HUES6 (cell line): ENCODE measurements around the gene ZC3H18.

Source experiments
- H3K27ac ChIP-seq: 2 replicates; pipeline ENCODE4 v1.7.0; 2013; ENCODE audit warnings: low read depth, mild to moderate bottlenecking, low read length, inconsistent platforms
- H3K27me3 ChIP-seq: 2 replicates; pipeline ENCODE4 v1.6.1; 2013; ENCODE audit warnings: low read length; ENCODE audit not compliant: control insufficient read depth, insufficient read depth
- H3K36me3 ChIP-seq: 2 replicates; pipeline ENCODE4 v1.6.1; 2013; ENCODE audit warnings: low read length; ENCODE audit not compliant: control insufficient read depth, insufficient read depth
- H3K4me1 ChIP-seq: 2 replicates; pipeline ENCODE4 v1.6.1; 2013; ENCODE audit warnings: low read length; ENCODE audit not compliant: control insufficient read depth, insufficient read depth
- H3K4me3 ChIP-seq: 2 replicates; pipeline ENCODE4 v1.5.1; 2013; ENCODE audit warnings: low read depth, low read length
- H3K9ac ChIP-seq: one replicate; pipeline ENCODE4 v1.6.1; 2013; ENCODE audit warnings: mild to moderate bottlenecking, low read length
- H3K9me3 ChIP-seq: 2 replicates; pipeline ENCODE4 v1.6.1; 2013; ENCODE audit warnings: low read depth, low read length; ENCODE audit not compliant: control insufficient read depth, insufficient read depth

The ZC3H18 gene

GRCh38 chr16:88570691-88571092, 489 bp downstream of the ZC3H18 start:
- Histone ChIP-seq H3K27me3 (no peaks in the 10 kb centered on the region), H3K36me3 (peaks cover 22% of the 10 kb centered on the region), H3K9ac (peak overlapping the region; percentile 81), H3K27ac (no peak overlapping the region), H3K4me1 (peaks cover 8% of the 10 kb centered on the region; the same call in 1 of the 2 replicates), H3K4me3 (peak overlapping the region; percentile 78), H3K9me3 (no peaks in the 10 kb centered on the region)

- Histone ChIP-seq H3K9me3 (no peaks in the 10 kb centered on the region), H3K27ac (no peak overlapping the region), H3K36me3 (peaks cover 64% of the 10 kb centered on the region), H3K9ac (no peak overlapping the region), H3K4me1 (peaks cover 5% of the 10 kb centered on the region; the same call in 1 of the 2 replicates), H3K4me3 (no peak overlapping the region), H3K27me3 (no peaks in the 10 kb centered on the region)
These were observed 5.0 kb downstream of the ZC3H18 start for GRCh38 chr16:88575251-88575650.

- peaks cover 73% of the 10 kb centered on the region for H3K36me3 ChIP-seq
- H3K9ac ChIP-seq: no peak overlapping the region
- no peaks in the 10 kb centered on the region for H3K27me3 ChIP-seq
- H3K4me1 ChIP-seq: peaks cover 4% of the 10 kb centered on the region; the same call in 1 of the 2 replicates
- no peak overlapping the region for H3K4me3 ChIP-seq
- H3K27ac ChIP-seq: no peak overlapping the region
- no peaks in the 10 kb centered on the region for H3K9me3 ChIP-seq
These were observed 6.1 kb downstream of the ZC3H18 start for GRCh38 chr16:88576307-88576706.

- Histone ChIP-seq H3K27me3 (no peaks in the 10 kb centered on the region), H3K9ac (no peak overlapping the region), H3K36me3 (peaks cover 80% of the 10 kb centered on the region), H3K4me1 (no peaks in the 10 kb centered on the region), H3K9me3 (no peaks in the 10 kb centered on the region), H3K27ac (no peak overlapping the region), H3K4me3 (no peak overlapping the region)
These were observed 7.0 kb downstream of the ZC3H18 start for GRCh38 chr16:88577166-88577565.

GRCh38 chr16:88578446-88579313, 8.5 kb downstream of the ZC3H18 start:
- H3K27me3 ChIP-seq: no peaks in the 10 kb centered on the region
- no peaks in the 10 kb centered on the region for H3K9me3 ChIP-seq
- H3K4me1 ChIP-seq: no peaks in the 10 kb centered on the region
- no peak overlapping the region for H3K27ac ChIP-seq
- H3K4me3 ChIP-seq: no peak overlapping the region
- no peak overlapping the region for H3K9ac ChIP-seq
- H3K36me3 ChIP-seq: peaks cover 80% of the 10 kb centered on the region

GRCh38 chr16:88580371-88580770, 10.2 kb downstream of the ZC3H18 start:
- no peak overlapping the region for H3K27ac ChIP-seq
- H3K4me1 ChIP-seq: no peaks in the 10 kb centered on the region
- peaks cover 78% of the 10 kb centered on the region for H3K36me3 ChIP-seq
- H3K27me3 ChIP-seq: no peaks in the 10 kb centered on the region
- H3K4me3 ChIP-seq: no peak overlapping the region
- no peak overlapping the region for H3K9ac ChIP-seq
- H3K9me3 ChIP-seq: no peaks in the 10 kb centered on the region

GRCh38 chr16:88581033-88581432, 10.8 kb downstream of the ZC3H18 start:
- peaks cover 80% of the 10 kb centered on the region for H3K36me3 ChIP-seq
- no peak overlapping the region for H3K27ac ChIP-seq
- H3K9ac ChIP-seq: no peak overlapping the region
- no peaks in the 10 kb centered on the region for H3K27me3 ChIP-seq
- no peaks in the 10 kb centered on the region for H3K9me3 ChIP-seq
- no peak overlapping the region for H3K4me3 ChIP-seq
- no peaks in the 10 kb centered on the region for H3K4me1 ChIP-seq

GRCh38 chr16:88582912-88583575, 12.8 kb downstream of the ZC3H18 start:
- Histone ChIP-seq H3K9ac (no peak overlapping the region), H3K4me1 (no peaks in the 10 kb centered on the region), H3K9me3 (no peaks in the 10 kb centered on the region), H3K27ac (no peak overlapping the region), H3K36me3 (peaks cover 80% of the 10 kb centered on the region), H3K27me3 (no peaks in the 10 kb centered on the region), H3K4me3 (no peak overlapping the region)

GRCh38 chr16:88584676-88585075, 14.5 kb downstream of the ZC3H18 start:
- H3K4me1 ChIP-seq: no peaks in the 10 kb centered on the region
- no peaks in the 10 kb centered on the region for H3K9me3 ChIP-seq
- H3K27ac ChIP-seq: no peak overlapping the region
- no peaks in the 10 kb centered on the region for H3K27me3 ChIP-seq
- H3K9ac ChIP-seq: no peak overlapping the region
- no peak overlapping the region for H3K4me3 ChIP-seq
- peaks cover 80% of the 10 kb centered on the region for H3K36me3 ChIP-seq

- no peaks in the 10 kb centered on the region for H3K9me3 ChIP-seq
- H3K36me3 ChIP-seq: peaks cover 80% of the 10 kb centered on the region
- no peak overlapping the region for H3K9ac ChIP-seq
- H3K4me3 ChIP-seq: no peak overlapping the region
- no peak overlapping the region for H3K27ac ChIP-seq
- H3K27me3 ChIP-seq: no peaks in the 10 kb centered on the region
- H3K4me1 ChIP-seq: no peaks in the 10 kb centered on the region
These were observed 15.1 kb downstream of the ZC3H18 start for GRCh38 chr16:88585269-88585668.

- peaks cover 77% of the 10 kb centered on the region for H3K36me3 ChIP-seq
- no peak overlapping the region for H3K9ac ChIP-seq
- H3K4me1 ChIP-seq: no peaks in the 10 kb centered on the region
These were observed 15.9 kb downstream of the ZC3H18 start for GRCh38 chr16:88585927-88586581.

More at GRCh38 chr16:88585927-88586581, 15.9 kb downstream of the ZC3H18 start:
- no peak overlapping the region for H3K4me3 ChIP-seq
- no peaks in the 10 kb centered on the region for H3K27me3 ChIP-seq
- H3K9me3 ChIP-seq: no peaks in the 10 kb centered on the region
- H3K27ac ChIP-seq: no peak overlapping the region
